NOMO-1 treated with dmso at 0.1 percent for 144 hours (cell line): ENCODE data around the gene TBC1D22B.

Experiments used
- DNase-seq: peaks from one replicate; lab custom pipeline; 2025; ENCODE audit not compliant: unreplicated experiment; lab: John Stamatoyannopoulos, UW

Gene TBC1D22B

DNA sequence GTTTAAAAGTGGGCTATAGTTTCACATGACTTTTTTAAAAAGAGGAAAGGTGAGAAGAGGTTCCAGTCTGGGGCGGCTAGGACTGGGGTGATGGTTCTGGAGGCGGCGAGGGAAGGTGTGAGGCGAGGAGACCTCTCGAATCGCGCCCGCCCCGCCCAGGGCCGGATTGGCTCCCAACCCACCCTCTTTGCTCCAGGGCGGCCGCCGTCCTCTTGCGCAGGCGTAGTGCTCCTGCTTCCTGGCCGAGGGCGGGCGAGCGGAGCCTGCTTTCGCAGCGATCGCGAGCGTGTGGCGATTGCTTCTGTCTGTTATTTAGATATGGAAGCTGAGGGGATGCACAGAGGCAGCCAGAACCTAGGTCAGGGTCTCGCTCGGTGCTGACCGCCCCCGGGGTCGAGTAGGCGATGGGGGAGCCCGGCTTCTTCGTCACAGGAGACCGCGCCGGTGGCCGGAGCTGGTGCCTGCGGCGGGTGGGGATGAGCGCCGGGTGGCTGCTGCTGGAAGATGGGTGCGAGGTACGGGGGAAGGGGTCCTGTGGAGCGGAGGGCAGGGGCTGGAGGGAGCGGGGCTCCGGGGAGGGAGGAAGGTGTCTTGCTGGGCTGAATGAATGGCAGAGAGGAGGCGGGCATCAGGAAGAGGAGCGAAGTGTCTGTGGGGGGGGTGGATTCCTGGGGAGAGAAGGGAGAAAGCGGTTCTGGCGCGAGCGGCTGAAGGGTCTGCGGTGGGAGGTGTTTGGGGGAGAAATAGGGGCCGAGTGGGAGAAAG is 96.4 kb downstream of the TBC1D22B start, which contains the start of gene RNF8:
Gene RNF8 (plus strand): TSS at position 223 of the 765 bp plus-strand sequence. CDS start 182 bp downstream, at position 405.
- peak; percentile 79 for DNase-seq

DNA sequence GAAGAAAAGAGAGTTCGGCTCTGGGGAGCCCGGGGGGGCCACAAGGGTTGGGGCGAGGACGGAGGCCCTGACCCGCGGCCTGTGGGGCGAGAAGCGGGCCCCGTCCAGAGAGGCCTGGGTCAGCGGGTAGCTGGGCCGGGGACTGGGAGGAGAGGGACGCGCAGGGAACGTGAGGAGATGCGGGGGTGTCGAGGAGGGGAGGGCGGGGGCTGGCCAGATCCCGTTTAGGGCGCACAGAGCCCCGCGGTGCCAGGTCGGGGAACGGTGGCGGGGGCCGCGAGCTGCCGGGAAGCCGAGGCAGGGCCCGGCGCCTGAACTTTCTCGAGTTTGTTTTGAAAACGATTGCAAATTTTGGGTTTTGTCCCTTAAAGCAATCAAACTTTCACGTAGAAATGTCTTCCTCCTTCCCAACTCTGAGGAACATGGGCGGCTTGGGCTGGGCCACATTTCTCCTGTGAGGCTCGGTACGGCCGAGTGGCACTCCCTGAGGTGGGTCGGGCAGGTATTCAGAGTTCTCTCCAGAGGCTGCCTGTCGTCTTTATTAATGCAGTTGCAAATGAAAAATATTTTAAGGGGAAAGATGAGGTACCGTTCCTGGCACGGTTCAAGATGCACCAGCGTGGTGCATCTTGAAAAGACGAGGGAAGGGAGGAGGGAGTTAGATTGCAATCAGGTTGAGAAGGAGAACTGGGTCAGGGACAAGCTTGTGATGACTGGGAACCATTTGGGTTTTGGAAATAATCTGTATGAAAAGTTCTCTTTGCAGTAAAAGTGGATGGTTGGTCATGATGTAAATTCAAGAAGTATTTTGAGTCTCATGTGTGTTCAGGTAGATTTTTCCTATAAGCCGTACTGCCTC is 97.2 kb downstream of the TBC1D22B start:
- no peak for DNase-seq

DNA sequence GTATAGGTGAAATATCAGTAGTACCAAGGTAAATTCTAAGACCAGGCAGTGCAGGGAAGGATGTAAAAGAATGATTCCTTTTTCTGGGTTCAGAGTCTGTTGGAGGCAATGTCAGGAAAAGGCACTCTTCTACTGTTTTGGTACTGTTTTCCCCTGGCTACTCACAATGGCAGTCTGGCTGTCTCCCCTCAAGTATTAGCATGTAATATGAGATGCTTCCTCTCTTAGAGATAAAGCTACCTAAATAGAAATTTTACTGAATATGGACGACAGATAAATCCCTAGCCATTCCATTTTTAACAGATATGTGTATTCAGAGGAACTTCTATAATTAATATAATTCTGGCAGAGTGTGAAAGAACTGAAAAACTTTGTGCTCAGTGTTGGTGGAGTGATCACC is 99.7 kb downstream of the TBC1D22B start:
- no peak for DNase-seq

DNA sequence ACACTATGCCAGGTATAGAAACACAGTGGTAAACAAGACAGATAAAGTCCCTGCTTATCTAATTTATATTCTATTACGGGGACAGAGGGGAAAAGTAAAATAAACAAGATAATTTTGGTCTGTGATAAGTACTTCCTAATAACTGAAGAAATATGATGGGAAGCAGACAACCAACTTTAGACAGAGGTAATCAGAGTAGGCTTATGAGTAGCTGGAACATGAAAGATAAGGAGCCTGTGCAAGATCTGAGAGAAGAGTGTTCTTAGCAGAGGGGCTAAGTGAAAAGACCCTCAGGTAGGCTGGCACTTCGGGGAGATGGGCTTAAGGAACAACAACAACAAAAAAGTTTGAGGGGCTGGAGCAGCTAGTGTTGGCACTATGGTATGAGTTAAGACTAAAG is 100.3 kb downstream of the TBC1D22B start:
- DNase-seq: no peak

DNA sequence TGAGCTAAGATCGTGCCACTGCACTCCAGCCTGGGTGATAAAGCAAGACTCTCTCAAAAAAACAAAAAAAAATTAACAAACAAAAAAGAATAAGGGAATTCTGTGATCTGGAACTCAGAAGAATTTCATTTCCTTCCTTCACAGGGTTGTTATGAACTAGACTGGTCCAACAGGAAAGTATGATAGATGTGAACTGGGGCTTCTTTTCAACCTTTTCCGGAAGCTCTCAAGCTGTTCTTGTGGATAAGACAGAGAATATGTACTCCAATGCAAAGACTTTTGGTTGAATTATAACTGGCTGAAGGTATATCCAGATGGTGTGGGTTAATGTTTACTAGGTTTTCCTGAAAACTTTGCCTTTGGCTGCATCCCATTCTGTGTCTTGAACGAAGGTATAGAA is 101.5 kb downstream of the TBC1D22B start:
- no peak for DNase-seq

DNA sequence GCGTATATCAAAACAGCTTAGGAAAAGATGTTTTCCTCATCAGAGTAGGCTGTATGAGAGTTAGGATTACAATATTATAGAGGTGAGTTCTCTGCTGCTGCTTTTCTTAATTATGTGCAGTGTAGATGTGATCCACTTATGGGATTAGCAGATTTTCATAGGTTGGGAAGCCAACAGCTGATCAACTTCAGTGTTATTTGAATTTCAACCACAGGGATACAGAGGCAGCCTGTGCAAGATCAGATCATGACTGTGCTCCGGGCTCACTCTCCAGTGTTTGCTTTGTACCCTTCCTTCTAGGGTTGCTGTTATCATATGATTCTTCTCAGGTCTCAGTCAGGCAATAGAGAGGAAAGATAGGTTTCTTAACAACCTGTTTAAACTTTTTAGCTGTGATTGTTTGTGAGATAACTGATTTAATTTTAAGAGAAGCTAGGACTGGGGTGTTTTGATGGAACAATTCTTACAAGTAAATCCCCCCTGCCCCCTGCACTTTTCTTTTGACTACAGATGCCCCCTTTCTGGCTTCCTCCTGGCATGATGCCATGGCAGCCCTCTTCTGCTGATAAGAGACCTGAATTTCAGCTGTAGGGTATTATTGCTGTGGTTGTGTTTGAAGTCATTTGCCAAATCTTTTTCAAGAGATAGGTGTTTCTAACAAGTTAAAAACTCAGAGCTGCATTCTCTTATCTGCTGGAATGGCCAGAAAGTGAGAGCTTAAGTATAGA is 104.7 kb downstream of the TBC1D22B start:
- no peak for DNase-seq

DNA sequence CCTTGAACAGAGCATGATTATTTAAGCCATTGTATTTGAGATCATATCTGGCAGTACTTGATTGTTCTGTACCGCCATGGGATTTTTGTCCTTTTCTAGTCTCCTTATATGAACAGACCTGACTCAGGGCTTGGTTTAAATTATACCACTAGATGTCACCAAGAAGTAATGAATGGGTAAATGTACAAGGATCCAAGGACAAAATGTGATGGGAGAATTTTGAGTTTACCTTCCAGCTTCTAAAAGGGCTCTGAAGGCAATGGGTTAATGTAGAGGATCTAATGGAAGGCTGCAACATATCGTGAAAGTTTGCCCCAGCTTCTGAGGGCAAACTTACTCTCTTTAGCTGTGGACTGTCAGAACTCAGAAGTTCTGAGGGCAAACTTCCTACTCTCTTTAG is 108.2 kb downstream of the TBC1D22B start:
- no peak for DNase-seq

DNA sequence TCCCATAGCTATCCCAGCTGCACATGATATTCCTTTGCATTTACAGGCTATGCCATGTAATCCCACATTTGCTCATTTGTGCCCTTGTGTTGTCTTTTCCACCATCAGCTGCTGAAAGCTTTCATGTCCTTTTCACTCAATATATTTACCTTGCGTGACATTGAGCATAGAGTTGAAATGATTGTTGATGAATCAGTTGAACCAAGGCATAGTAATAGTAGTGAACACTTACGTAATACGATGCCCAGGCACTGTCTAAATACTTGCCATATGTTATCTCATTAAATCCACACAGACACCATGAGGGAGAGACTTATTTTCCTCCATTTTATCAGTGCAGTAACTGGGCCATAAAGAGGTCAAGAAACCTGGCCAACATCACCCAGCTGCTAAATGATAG is 109.3 kb downstream of the TBC1D22B start:
- DNase-seq: no peak

DNA sequence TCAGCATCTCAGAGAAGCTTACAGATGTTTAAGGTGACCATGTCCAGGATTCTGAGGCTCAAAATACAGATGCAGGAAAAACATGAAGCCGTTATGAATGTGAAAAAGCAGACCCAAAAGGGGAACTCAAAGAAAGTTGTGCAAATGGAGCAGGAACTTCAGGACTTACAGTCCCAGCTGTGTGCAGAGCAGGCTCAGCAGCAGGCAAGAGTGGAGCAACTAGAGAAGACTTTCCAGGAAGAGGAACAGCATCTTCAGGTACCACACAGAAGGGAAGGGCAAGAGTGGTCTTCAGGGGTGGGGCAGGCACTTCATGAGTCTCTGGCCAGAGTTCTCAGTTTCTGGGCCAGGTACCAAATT is 111.4 kb downstream of the TBC1D22B start:
- DNase-seq: peak; percentile 24

DNA sequence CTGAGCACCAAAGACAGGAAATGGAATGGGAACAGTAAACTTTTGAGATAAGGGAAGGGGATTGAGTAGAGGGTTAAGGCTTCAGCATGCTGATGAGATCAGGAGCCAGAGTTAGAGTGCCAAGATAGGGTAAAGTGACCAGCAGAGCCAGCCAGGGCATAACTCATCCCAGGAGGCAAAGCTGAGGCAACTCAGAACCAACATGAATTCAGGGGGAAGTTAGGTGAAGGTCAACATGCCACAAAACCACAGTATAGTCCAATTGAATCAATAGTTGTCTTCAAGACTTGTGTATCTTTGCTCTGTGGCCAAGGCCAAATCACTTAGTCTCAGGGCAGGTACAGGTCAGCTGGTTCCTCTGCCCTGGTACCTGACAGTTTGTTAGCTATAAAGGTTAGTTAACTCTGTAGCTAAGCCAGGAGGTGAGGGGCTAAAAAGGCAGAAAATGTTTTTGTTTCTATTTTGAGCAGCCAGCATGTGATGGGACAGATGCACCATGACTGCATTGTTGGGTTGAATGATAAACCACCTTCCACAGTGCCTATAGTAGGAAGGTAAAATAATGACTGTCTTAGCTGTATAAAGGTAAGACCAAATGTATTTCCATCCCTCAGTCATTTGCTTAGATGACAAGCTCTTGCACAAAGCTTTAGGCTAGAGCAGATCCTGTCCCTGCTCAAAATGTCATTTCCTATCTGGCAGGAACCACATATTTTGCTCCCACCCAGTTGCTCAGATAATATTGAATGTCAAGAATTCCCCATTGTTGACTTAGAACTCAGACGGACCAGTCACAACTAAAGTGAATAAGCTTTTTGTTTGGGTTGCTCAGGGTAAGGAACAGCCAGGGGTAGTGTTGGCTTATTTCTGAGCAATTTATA is 112.0 kb downstream of the TBC1D22B start:
- no peak for DNase-seq

DNA sequence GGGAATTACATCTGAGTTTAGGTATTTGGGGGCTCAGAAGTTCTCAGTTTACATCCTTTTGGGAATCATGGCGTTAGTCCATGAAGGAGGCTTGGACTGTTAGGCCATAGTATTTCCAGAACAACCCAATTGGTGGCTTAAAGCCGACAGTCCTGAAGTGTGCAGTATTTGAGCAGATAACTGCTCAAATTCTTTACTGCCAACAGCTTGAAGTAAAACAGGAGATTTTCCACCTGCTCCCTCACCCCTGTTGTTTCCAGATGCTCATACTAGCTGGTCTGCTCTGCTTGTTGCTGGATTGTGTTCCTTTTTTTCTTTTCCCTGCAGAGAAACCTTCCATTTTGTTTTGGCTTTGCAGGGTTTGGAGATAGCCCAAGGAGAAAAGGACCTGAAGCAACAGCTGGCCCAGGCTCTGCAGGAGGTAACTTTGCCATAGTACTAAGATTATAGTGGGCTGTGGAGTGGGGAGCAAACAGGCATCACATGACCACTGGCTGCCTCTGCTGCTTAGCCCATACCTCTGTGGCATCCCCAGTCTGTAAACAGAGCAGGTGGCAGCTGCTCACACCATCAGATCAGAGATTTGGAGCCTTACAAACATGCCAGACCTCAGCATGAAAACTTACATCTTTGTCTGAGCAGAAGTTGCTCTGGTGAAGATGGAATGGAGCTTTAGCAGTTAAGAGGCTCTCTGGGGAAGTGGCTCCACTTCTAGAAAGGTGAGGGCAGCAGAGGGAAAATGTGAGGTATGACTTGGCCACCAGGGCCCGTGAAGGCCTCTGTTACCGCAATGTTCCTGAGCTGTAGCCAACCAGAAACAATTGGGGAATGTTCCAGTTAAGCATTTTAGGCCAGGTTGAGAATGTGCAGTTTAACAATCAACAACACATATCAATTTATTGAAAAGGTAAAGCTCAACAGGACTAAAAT is 113.8 kb downstream of the TBC1D22B start:
- no peak for DNase-seq

DNA sequence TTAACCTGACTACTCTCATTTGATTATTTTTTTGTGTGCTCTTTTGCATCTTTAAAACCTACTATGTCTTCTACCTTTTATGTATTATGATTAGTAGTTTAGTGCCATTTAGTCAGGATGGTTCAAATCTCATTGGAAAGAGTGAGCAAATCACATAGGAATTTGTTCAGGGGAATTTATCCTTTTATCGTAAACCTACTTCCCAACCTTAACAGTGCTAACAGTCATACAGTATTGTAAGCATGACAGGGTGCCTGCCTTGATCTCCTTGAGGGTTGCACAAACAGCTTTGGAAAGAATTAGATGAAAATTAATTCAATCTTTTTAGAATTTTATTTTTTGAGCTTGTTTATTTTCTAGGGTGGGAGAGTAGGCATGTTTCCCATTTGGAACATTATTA is 114.5 kb downstream of the TBC1D22B start:
- no peak for DNase-seq

DNA sequence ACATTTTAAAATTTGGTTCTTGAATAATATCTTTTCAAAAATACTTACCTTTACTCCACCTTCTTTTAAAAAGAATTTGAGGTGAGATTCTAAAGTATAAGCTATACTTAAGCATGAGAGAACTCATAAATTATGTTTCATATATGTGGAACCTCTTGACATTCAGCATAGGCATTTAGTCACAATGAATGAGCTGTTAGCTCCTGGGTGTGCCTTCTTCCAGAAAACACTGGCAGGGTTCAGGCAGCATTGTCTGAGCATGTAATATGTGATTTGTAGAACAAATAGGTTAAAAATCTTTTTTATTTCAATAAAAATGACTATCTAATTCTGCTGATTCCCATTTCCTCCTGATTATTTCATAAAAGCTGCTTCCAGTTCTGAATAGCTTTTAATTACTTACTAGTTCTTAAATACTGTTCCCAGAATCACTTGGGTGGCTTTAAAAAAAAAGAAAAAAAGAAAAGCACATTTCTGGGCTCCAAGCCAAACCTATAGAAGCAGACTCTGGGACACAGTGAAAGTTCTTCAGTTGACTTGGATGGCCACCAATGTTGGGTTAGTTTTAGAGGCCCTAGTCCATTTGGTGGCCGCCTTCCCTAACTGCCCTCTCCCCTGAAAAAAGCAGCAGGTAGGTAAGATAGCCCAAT is 116.4 kb downstream of the TBC1D22B start:
- no peak for DNase-seq

DNA sequence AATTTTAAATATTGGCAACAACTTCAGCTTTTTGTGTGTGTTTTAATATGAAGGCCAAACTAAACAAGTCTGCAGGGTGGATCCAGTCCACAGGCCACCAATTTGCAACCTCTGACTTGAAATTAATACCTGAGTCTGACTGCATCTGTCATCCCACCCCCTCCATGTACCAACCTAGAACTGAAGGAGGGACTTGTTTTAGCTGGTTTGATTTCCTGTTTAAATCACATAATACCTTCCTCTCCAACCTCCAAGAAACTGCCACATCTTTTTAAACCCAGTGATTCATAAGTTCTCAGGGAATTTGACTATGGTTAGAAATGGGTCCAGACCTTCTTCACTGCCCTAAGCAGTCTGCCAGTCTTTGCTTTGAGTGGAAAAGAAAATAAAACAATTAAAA is 117.8 kb downstream of the TBC1D22B start:
- DNase-seq: no peak

DNA sequence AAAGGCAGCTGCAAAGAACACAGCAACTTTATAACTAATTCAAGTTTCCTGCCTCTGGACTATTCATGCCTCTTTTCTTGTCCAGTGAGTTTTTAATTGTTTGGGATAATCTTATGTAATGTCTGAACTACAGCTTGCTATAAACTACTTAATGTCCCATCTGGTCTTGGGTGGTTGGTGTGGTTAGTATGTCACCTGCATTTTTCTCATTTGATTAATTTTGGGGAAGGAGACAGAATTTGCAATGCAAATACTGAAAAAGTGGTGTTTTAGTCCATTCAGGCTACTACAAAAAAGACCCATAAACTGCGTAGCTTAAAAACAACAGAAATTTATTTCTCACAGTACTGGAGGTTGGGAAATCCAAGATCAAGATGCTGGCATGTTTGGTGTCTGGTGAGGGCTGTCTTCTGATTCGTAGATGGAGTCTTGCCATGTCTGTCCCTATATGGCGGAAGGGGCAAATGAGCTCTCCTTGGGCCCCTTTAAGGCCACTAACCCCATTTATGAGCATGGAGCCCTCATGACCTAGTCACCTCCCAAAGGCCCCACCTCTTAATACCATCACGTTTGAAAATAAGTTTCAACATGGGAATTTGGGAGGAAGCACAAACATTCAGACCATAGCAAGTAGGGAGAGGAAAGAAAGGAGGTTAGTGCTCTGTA is 118.6 kb downstream of the TBC1D22B start:
- DNase-seq: no peak

DNA sequence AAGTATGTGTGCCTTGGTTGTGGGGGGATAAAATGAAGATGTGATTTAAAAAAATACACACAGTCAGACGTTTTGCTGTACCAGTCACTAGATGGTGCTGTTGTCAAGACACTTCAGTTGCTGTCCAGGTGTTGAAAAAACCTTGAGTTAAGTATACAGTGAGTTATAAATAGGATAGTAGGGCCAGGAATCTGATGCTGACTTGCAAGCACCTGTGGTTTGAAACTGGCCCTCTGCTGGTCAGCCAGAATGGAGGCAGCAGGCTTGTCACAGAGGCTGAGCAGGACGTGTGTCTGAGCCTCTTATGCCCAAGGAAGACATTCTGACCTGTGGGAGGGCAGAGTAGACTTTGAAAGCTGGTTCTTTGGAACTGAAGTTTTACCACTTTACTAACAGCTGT is 124.0 kb downstream of the TBC1D22B start:
- no peak for DNase-seq
